Peyer's patch (tissue), 4 donors: Measurements from ENCODE around the gene SLC13A2. TPM values are rescaled to one million over a fixed set of nuclear protein-coding genes. Genes with fewer than 3 reads are reported as not detected.

Experiments used
- DNase-seq, 3 donors: peaks; one replicate each; pipeline ENCODE4 v3.0.0-alpha.2; 2017 to 2019
- H3K27ac ChIP-seq, 4 donors: fragments of 200-600 bp; sonication (generic); one replicate each; pipeline ENCODE4 v1.5.1; 2016 to 2019
- H3K27me3 ChIP-seq, 2 donors: fragments of 200-600 bp; sonication (generic); one replicate each; pipeline ENCODE4 v1.5.1; 2019
- H3K36me3 ChIP-seq, 3 donors: fragments of 200-600 bp; sonication (generic); one replicate each; pipeline ENCODE4 v1.5.1; 2016 to 2019
- H3K4me1 ChIP-seq, 4 donors: fragments of 200-600 bp; sonication (generic); one replicate each; pipeline ENCODE4 v1.5.1; 2016 to 2019
- H3K4me3 ChIP-seq, 4 donors: fragments of 200-600 bp; sonication (generic); 1 replicate in 3 of 4; 2 replicates in 1 of 4; pipeline ENCODE4 v1.5.1; 2016 to 2019; ENCODE audit warnings: mild to moderate bottlenecking in 1 of 4
- H3K9me3 ChIP-seq, 4 donors: fragments of 200-600 bp; sonication (generic); one replicate each; pipeline ENCODE4 v1.5.1; 2016 to 2019; ENCODE audit warnings: mild to moderate bottlenecking in 1 of 4
- CTCF ChIP-seq, 6 experiments: fragments of 450-650 bp in 4 of 6; fragments of 200-600 bp in 2 of 6; sonication (generic) in 1 of 6; IDR thresholded peaks; one replicate each; pipeline ENCODE4 v1.5.1; 2017 to 2019; ENCODE audit warnings: antibody characterized with exemption in 6 of 6, mild to moderate bottlenecking in 3 of 6, moderate library complexity in 1 of 6
- POLR2A ChIP-seq, 2 donors: fragments of 450-650 bp; IDR thresholded peaks; one replicate each; pipeline ENCODE4 v1.5.1; 2017; ENCODE audit warnings: antibody characterized with exemption in 2 of 2, mild to moderate bottlenecking in 2 of 2, moderate library complexity in 2 of 2
- total RNA-seq, 4 donors: library from RNA; depleted of rRNA; stranded (reverse); fragments of >200 nt; gene quantifications; one replicate each; pipeline ENCODE4 v1.1.0, GENCODE V29; 2016

The SLC13A2 gene
- total RNA-seq, 4 donors from 2014 or later: 11.6 to 612 (median 544) TPM

GRCh38 chr17:28541439-28541838, 68.0 kb downstream of the SLC13A2 start:
- Histone ChIP-seq H3K9me3 (no peaks in the 10 kb centered on the region), H3K4me1 (no peaks in the 10 kb centered on the region), H3K27me3 (no peaks in the 10 kb centered on the region), H3K36me3 (no peaks in the 10 kb centered on the region), H3K4me3 (no peak overlapping the region), H3K27ac (no peak overlapping the region)
- TF ChIP-seq CTCF (IDR thresholded peaks at IDR 0.05) (no peak), POLR2A (IDR thresholded peaks at IDR 0.05) (no peak)
- DNase-seq: no peak

GRCh38 chr17:28544402-28545140, 71.1 kb downstream of the SLC13A2 start:
- no peak overlapping the region for H3K4me3 ChIP-seq
- H3K4me1 ChIP-seq: peaks cover 0 to 13% (median 6%) of the 10 kb centered on the region in 4 donors
- no peak overlapping the region for H3K27ac ChIP-seq
- peaks cover 0 to 7% (median 0%) of the 10 kb centered on the region in 3 donors for H3K36me3 ChIP-seq
- H3K9me3 ChIP-seq: no peaks in the 10 kb centered on the region
- peak in 1 of 3 donors; percentile 8 for DNase-seq
- no peaks in the 10 kb centered on the region for H3K27me3 ChIP-seq
- TF ChIP-seq POLR2A (IDR thresholded peaks at IDR 0.05) (no peak), CTCF (IDR thresholded peaks at IDR 0.05) (no peak)

GRCh38 chr17:28545141-28545503, 71.7 kb downstream of the SLC13A2 start:
- TF ChIP-seq POLR2A (IDR thresholded peaks at IDR 0.05) (no peak), CTCF (IDR thresholded peaks at IDR 0.05) (no peak)
- Histone ChIP-seq H3K4me3 (no peak overlapping the region), H3K27me3 (no peaks in the 10 kb centered on the region), H3K9me3 (no peaks in the 10 kb centered on the region), H3K4me1 (peaks cover 0 to 17% (median 11%) of the 10 kb centered on the region in 4 donors), H3K27ac (no peak overlapping the region), H3K36me3 (peaks cover 0 to 7% (median 0%) of the 10 kb centered on the region in 3 donors)
- no peak for DNase-seq

GRCh38 chr17:28545787-28546415, 72.5 kb downstream of the SLC13A2 start:
- TF ChIP-seq POLR2A (IDR thresholded peaks at IDR 0.05): no peak
- no peak for TF ChIP-seq CTCF (IDR thresholded peaks at IDR 0.05)
- Histone ChIP-seq H3K4me1 (peaks cover 0 to 19% (median 12%) of the 10 kb centered on the region in 4 donors), H3K4me3 (no peak overlapping the region), H3K36me3 (peaks cover 0 to 7% (median 0%) of the 10 kb centered on the region in 3 donors), H3K27me3 (no peaks in the 10 kb centered on the region), H3K27ac (no peak overlapping the region), H3K9me3 (no peaks in the 10 kb centered on the region)
- DNase-seq: peak in 1 of 3 donors; percentile 35

- H3K36me3 ChIP-seq: peaks cover 0 to 7% (median 0%) of the 10 kb centered on the region in 3 donors
- H3K4me1 ChIP-seq: peaks cover 0 to 29% (median 15%) of the 10 kb centered on the region in 4 donors
- no peak for DNase-seq
- H3K4me3 ChIP-seq: no peak overlapping the region
- peak overlapping the region in 2 of 4 donors; percentile 71 to 79 for H3K27ac ChIP-seq
- no peaks in the 10 kb centered on the region for H3K27me3 ChIP-seq
- H3K9me3 ChIP-seq: no peaks in the 10 kb centered on the region
- TF ChIP-seq POLR2A (IDR thresholded peaks at IDR 0.05): no peak
- TF ChIP-seq CTCF (IDR thresholded peaks at IDR 0.05): no peak
Observed at GRCh38 chr17:28547096-28547622, 73.7 kb downstream of the SLC13A2 start.

Other genes starting within 250 kb of the SLC13A2 start
- 1 to 10 TPM; 7.7 to 8.9 (median 8.1) TPM for gene TMEM97, start 154.4 kb upstream of the SLC13A2 start, total RNA-seq
- 10 to 100 TPM; 34.7 to 69.7 (median 62.0) TPM for gene IFT20, start 138.2 kb upstream of the SLC13A2 start, total RNA-seq
- 10 to 100 TPM; 28.9 to 36.3 (median 31.1) TPM for gene TNFAIP1, start 137.9 kb upstream of the SLC13A2 start, total RNA-seq
- gene POLDIP2, start 116.1 kb upstream of the SLC13A2 start, total RNA-seq: 10 to 100 TPM; 49.5 to 87.2 (median 79.0) TPM
- not detected for gene SEBOX, start 108.4 kb upstream of the SLC13A2 start, total RNA-seq
- gene VTN, start 103.3 kb upstream of the SLC13A2 start, total RNA-seq: under 1 TPM in 1 of 4 donors, not detected in 3; 0.57 TPM
- gene SARM1, start 102.0 kb upstream of the SLC13A2 start, total RNA-seq: 10 to 100 TPM; 12.8 to 37.6 (median 24.6) TPM
- 10 to 100 TPM in 2 of 4 donors, 1 to 10 TPM in 2; 2.5 to 92.6 (median 15.5) TPM for gene SLC46A1, start 67.4 kb upstream of the SLC13A2 start, total RNA-seq
- not detected for gene FOXN1, start 32.7 kb downstream of the SLC13A2 start, total RNA-seq
- gene UNC119, start 79.0 kb downstream of the SLC13A2 start, total RNA-seq: 10 to 100 TPM; 22.6 to 39.2 (median 31.4) TPM
- 100 to 1,000 TPM in 2 of 4 donors, 10 to 100 TPM in 2; 47.0 to 188 (median 107) TPM for gene PIGS, start 97.9 kb downstream of the SLC13A2 start, total RNA-seq
- 100 to 1,000 TPM in 2 of 4 donors, 10 to 100 TPM in 2; 14.9 to 192 (median 120) TPM for gene ALDOC, start 103.3 kb downstream of the SLC13A2 start, total RNA-seq
- 10 to 100 TPM; 40.3 to 67.7 (median 49.6) TPM for gene SPAG5, start 125.4 kb downstream of the SLC13A2 start, total RNA-seq
- 10 to 100 TPM; 11.6 to 36.8 (median 23.3) TPM for gene RSKR, start 140.5 kb downstream of the SLC13A2 start, total RNA-seq
- gene BLTP2, start 171.5 kb downstream of the SLC13A2 start, total RNA-seq: 100 to 1,000 TPM; 139 to 175 (median 167) TPM
- gene SDF2, start 188.3 kb downstream of the SLC13A2 start, total RNA-seq: 10 to 100 TPM; 39.6 to 60.5 (median 55.9) TPM
- 100 to 1,000 TPM in 1 of 4 donors, 10 to 100 TPM in 3; 61.5 to 101 (median 96.0) TPM for gene SUPT6H, start 188.6 kb downstream of the SLC13A2 start, total RNA-seq
- 1 to 10 TPM in 3 of 4 donors, not detected in 1; 1.7 to 3.5 (median 3.1) TPM for gene PROCA1, start 238.2 kb downstream of the SLC13A2 start, total RNA-seq
- 10 to 100 TPM; 14.5 to 69.3 (median 30.2) TPM for gene RAB34, start 244.2 kb downstream of the SLC13A2 start, total RNA-seq
- gene RPL23A, start 246.3 kb downstream of the SLC13A2 start, total RNA-seq: 100 to 1,000 TPM; 214 to 675 (median 268) TPM